HG02970 (cell line): ENCODE data around the gene KITLG.
"Not testable (repeated sequence)": the region's sequence is repeated elsewhere in the genome, so short reads cannot be mapped to it uniquely, and the experiment has no call there.

Experiments used
- ATAC-seq: cut with Tn5 transposase; IDR thresholded peaks from one replicate; pipeline ENCODE4 v1.9.1; 2021; ENCODE audit warnings: mild to moderate bottlenecking, moderate library complexity, moderate number of reproducible peaks; ENCODE audit not compliant: unreplicated experiment, low FRiP score

KITLG gene, protein sequence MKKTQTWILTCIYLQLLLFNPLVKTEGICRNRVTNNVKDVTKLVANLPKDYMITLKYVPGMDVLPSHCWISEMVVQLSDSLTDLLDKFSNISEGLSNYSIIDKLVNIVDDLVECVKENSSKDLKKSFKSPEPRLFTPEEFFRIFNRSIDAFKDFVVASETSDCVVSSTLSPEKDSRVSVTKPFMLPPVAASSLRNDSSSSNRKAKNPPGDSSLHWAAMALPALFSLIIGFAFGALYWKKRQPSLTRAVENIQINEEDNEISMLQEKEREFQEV

DNA sequence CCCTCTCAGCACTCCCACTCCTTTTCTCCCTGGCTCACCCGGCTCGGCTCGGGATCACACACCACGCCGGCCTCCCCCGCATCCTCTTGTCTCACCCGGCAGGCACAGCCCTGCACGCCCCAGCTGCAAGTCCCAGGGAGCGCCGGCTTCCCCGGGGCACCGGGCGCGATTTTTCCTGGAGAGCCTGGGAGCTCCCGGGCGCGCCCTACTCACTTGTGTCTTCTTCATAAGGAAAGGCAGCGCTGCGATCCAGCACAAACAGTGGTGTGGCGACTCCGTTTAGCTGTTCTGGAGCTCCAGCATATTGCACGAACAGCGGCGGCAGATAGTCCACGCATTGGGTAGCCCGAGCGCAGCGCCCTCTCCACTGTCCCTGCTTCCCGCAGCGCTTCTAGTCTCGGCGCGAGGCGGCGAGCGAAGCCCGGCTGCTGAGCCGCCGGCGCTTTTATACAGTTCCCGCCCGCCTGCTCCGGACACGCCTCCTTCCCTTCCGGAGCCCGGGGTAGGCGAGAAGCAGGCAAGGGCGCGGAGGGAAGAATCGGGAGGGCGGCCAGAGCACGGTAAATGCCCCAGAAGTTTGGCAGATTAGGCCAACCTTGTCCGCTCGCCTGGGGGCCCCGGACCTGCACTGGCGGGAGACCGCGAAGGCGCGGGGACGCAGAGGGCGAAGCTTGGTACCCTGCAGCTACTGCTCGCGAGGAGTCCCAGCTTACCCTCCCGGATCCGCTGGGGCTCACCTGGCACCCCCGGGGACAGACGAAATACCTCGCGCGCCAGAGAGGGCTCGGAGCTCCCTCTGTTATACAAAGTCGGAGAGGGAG, at the start of gene KITLG:
TSS of gene KITLG (minus strand) at position 421 of the 821 bp plus-strand sequence. CDS start at position 228, 193 bp downstream.
- ATAC-seq, result peak; percentile 64

DNA sequence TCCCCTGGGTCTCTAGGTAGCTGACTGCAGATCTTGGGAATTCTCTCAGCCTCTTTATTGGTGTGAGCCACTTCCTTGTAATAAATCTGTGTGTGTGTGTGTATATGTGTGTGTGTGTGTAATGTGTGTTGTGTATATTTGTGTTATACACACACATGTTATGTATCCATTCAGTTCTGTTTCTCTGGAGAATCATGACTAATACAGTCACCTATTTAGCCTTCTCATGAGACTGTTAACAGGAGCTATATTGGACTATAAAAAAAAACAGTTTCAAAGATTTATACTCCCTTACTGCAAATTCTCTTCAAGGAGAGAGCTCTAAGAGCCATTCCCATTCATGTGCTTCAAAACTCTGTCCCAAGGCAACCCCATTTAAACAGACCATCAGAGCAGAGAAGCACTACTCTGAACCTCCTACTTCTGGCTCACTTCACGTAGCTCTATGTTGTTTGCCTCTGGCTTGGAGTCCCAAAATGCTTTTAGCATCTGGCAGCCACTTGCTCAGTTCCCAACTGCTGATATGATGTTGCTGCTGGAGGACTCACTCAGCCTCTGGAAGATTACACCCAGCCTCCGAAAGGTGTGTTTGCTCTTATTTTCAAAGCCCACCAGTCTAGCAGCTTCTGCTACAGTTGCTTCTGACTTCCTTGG, 48.7 kb upstream of the KITLG start:
- no peak for ATAC-seq

DNA sequence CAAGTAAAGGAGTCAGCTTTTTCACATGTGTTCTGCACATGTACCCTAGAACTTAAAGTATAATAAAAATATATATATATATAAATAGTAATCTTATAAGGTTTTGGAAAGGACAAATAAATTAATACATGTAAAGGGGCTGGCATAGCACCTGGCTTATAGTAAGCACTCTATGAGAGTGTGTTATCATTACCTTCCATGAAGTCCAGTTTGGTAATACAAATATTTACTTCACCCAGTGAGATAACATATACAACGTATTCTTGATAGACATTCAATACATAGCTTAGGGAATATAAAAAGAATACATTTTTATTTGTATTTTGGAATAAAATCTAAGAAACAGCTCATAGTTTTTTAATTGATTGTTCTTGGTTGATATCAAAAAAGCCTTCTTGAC, 47.8 kb upstream of the KITLG start:
- not testable (repeated sequence) for ATAC-seq

DNA sequence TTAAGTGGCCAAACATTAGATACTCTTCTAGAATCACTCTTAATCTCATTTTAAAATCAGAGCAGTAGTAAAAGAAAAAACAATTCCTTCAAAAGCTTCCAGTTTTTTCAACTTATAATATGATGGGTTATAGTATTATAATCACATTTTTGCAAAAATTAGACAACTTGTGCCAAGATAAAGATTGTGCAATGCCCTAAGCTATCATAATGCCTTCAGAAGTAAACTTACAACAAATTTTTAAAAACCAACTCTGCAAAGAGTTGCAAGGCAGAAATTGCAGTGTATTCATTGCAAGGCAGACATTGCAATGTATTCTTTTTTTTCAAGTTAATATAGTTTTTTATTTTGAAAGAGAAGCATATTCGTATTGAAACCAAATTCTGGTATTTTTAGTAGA, 47.2 kb upstream of the KITLG start:
- no peak for ATAC-seq

DNA sequence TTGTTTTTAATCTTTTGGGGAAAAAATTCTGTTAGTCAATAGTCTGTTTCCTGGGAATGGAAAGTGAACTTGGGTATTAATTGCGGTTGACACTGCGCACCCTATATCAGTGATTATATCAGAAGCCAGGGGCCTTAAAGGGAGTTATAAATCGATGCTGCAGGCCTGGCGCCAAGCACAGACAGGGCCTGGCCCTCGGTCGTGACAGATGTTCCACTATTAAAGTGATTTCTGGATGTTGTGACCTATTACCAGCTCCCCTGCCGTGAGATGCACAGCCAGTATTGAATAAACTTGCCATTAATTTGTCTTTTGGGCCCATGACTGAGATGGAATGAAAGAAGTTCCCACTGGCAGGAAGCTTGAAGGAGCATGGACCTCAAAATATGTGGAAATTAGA, 45.1 kb upstream of the KITLG start:
- no peak for ATAC-seq

DNA sequence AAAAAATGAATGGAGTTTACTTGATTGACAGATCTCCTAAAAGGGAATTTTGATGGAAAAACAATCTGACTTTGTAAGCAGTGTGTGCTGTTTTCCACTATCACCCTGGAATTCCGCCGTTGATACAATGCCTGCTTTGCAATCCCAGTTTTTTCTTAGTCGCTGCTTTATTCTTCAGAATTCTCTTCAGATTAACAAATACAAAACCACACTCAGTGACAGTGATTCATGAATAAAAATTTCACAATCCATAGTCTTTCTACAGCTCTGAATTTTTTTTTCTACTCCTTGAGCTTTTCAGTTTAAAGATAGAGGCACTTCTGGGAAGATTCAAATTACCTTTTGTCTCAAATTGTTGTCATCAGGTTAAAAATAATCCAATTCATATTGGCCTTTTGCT, 44.6 kb upstream of the KITLG start:
- ATAC-seq, result no peak

DNA sequence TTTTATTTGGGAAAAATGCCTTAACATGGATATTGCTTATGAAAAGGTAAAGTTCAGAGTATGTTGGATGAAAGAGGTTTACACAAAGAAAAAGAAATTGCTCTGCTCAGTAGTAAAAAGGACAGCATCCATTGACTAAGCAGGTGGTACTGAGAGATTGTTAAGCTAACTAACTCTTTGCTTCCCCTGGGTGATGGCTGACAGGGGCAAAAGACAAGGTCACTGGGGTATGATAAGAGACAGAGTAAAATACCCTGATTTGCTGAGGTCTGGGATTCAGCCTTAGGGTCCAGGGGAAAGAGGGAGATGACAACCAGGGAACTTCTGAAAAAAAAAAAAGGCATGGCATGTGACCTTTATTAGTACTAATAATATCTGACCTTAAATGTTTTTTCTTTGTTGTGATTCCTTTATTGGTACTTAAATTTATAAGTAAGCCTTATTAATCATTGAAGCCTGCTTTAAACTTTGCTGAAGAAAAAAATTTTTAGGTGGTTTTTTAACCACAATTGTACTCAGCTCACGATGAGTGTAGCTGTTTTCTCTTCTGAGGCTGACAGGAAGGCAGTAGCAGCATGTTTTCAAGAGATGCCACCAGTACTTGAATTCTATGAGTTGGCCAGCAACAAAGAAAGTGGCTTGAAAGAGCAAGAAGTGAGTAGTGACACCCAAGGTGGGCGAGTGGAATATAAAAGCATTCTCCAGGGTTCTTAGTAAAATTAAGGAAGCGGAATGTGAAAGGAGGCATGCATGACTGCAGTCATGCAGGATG, 43.7 kb upstream of the KITLG start:
- no peak for ATAC-seq

DNA sequence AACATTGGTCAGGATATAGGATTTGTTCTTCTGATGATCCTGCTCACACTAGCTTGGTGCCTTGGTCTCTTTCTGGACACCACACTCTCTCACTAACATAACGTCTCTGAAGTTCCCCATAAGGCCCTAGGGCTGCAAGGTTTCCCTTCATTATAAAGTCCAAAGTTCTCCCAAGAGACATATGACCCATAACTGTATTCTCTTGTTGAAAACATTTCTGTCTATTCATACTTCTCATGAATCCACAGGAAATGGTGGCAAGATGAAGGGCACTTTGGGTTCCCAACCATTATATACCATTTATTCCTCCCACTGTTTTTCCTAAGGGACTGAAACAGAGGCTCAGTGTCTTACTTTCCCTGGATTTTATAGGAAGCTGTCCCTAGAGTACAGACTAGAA, 37.1 kb upstream of the KITLG start:
- ATAC-seq, result no peak

DNA sequence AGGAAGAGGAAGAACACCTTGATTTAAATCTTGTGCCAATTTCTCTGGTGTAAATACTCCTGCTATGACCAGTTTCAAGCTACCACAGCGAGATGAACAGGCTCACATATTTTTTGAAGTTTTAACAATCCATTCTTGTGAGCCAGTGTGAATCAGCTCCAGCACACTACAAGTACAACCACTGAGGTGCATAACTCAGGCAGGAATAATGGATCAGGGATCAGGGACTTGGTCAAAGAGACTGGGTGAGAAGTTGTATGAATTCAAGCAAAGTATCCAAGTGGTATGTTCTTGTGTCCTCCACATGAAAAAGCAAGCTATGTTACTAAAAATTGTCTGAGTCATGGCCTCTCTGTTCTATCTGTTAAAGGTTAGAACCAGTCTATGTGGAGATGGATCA, 35.2 kb upstream of the KITLG start:
- ATAC-seq, result no peak

DNA sequence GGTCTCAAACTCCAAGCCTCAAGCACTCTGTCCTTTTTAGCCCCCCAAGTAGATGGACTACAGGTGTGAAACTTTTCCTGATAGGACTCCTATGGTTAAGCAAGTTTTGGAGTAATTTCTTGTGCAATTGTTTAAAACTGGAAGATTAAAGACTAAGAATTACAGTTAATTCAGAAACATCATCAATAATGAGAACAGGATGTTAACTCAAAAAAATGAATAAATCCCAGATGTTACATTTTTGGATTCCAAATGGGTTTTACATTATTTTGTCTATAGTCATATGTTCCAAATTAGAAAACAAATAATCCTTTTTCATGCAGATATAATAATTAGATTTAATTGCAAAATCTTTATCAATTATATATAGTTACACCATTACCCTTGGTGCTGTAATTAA, 24.4 kb upstream of the KITLG start:
- ATAC-seq, result no peak

DNA sequence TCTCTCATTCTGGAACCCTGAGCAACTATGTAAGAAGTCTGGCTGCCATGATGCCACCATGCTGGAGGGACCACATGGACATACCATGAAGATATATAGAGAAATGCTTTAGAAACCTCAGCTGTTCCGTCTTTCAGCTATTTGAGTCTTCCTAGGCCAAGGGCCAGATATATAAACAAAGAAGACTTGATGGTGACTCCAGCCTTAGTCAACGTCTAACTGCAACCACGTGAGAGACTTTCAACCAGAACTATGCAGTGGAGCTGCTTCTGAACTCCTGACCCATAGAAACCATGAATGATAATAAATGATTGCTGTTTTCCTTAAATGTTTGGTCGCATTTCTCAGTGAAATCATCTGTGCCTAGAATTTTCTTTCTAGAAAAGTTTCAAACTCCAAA, 20.0 kb upstream of the KITLG start:
- no peak for ATAC-seq

DNA sequence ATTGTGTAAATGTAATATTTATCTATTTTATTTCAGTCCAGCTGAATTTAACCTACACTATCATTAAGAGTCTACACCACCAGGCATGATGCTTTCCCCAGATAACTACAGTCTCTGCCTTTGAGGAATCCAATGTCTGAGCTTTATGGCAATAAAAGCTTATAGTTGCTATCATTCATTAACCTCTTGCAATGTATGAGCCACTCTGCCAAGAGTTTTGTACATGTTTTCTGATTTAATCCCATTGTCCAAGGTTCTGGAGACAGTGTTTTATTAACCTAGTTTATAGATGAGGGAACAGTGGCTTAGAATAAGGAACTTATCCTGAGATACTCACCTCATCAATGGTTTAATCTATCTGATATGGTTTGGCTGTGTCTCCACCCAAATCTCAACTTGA, 17.1 kb upstream of the KITLG start:
- ATAC-seq, result no peak

DNA sequence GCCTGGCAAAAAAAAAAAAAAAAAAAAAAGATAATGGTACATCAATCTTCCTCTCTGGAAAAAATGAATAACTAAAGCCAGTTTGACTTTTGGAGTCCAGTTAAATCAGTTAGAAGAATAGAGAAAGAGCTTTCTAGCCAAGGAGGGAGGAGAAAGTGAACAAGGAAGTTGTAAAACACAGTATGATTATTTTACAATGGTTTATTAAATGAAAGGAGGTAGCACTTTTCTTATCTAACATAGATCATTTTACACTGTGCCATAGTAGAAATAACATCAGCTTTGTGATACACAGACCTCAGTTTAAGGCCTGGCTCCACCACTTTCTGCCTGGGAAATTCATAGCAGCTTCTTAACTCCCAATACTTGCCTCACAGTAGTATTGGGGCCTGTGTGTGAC, 15.4 kb upstream of the KITLG start:
- ATAC-seq, result no peak

DNA sequence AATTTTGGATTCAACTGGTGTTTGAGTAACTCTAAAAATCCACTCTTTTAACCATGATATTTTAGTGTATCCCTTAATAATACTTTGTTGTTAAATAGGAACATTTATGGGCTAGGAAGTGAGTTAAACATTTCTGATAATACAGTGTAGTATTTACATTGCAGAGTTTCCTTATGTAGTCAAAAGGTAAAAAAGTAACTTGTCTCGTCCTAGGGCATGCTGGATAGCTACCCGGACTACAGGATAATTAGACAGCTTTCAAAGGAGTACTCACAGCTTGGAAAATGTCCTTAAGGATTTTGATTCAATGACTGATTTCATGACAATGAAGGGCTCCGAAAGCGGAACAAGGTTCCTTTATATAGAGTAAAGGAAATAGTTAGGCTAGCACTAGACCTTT, 14.5 kb upstream of the KITLG start:
- ATAC-seq, result no peak

DNA sequence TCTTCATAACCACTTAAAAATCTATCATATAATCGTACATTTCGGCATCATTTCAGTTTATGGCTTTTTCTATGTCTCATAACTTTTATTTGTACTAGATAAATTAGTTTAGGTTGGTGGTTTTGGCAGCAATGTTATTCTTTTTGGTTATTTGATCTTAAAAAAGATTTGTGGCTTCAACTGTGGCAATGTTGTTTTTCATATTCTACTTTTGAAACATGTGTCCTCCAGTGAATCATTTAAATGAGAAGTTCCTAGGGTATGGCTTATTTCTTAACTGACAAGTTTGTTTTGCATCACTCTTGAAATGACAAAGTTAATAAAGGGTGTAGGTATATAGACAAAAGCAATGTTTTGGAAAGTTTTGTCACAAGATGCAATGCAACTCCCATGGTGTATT, 11.1 kb upstream of the KITLG start:
- ATAC-seq, result no peak

DNA sequence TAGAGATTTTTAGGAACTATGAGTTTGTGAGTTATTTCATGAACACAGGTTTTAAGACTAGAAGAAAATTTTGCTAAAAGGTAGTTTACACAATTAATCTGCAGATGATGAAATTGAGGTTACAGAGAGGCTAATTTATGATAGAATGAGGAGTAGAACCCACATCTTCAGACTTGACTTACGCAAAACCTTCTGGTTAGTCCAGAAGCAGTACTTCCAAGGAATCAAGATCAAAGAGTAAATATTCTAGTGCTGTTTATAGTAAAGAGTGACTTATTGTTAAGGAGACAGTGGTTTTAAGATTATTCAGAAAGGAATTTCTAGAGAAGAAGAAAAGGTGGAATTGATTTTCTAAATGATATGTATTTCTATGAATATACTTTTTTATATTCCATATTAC, 10.6 kb upstream of the KITLG start:
- no peak for ATAC-seq

DNA sequence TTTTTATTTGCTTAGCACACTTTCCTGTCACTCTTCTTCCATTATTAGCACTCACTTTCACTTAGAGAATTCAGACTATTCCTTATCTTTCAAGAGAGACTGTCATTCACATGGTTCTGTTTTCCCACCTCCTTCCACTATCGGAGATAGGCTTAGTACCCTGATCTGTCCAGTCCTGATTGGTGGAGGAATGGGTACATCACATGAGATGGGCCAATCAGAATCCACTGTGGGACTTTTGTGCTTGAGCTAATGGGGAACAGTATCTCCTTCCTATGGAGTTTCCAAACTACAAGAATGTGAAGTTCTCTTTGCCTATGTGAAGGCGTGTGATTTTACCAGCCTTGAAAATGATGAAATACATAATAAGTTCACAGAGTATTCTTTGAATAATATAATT, 4.8 kb upstream of the KITLG start:
- no peak for ATAC-seq

DNA sequence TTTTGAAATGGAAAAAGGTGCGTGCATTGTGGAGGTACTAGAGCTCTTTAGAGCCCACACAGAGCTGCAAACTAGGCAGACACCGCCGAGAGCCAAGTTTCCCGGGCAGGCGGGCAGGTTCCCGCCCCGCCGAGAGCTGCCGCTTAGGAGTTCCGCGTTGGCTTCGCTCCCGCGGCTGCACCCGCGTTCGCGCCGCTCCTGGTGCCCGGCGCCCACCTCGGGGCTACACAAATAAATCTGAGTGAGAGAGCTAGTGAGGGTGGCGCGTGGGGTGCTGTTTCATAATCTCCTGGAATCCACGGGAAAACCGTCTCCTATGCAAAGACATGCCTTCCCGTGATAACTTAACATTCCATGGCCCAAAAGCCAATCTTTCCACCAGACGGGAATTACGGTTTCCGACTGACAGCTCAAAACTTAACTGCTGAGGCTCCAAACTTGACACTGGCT, 645 bp downstream of the KITLG start:
- no peak for ATAC-seq

DNA sequence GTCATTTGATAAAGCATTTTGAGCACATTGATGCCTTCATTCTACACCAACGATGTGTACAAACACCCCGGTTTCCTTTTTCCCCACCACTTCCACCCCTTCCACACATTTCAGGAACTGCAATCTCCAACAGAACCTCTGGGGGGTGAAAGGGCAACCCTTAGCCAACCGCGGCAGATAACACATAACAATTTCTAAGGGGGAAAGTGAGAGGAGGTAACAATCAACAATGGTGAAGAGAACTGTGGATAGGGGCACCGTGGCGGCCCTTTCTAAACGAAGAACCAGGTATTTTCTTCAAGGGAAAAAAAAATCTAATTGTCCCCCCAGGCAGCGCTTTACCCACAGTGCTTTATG, 1.1 kb downstream of the KITLG start:
- no peak for ATAC-seq

DNA sequence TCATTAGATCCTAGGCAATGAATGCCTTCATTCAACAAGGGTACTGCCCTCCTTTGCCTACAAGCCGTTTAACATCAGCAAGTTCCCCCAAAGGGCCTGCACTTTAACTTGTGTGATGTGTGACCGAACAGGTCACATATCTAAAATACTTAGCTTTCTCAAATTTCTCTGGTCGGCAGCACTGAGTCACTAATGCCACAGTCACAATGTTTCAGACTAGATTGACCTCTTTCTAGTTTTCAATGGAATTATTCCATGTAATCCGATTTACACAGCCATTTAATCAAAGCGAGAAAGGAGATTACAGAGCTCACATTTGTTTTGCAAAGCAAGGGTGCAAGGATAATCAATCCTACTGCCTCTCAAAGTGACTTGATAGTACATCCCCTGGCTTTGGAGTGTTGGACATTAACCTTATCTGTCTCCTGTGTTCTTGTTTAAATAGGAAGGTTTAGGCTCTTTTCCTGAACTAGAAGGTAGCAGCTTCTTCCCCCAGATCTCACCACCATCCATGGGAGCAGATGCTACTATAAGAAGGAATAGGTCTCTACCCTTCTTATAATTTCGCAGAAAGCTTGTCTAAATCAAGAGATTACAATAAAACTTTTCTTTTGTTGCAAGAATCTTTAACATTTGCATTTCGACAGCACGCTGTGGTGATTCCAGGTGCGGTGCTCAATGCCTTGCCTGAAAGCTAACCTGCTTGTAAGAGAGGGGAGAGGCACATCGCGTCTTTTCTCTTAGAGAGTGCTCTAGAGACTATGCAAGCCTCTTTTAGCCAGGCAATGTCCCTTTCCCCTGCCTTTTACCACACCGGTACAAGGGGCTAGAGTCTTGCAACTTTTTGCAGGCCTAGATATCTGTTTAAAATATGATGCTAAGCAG, 1.8 kb downstream of the KITLG start:
- no peak for ATAC-seq
